Measurements from ENCODE around the gene PLA2G3. TPM values are rescaled to one million over a fixed set of nuclear protein-coding genes. Genes with fewer than 3 reads are reported as not detected.

PLA2G3 gene
- polyA plus RNA-seq, 1 donor (not counting 4 experiments of a cell fraction or from before 2014, with no cell fraction given): 0.38 TPM

GRCh38 chr22:31121403-31121802 is 18.9 kb downstream of the PLA2G3 start:
- H3K4me2 ChIP-seq (ENCODE audit: control insufficient read depth, extremely low read depth, insufficient read depth, low read depth, low read length): no peak overlapping the region
- DNase-seq (ENCODE audit: low read depth, low spot score): no peak
- H3K9me1 ChIP-seq (ENCODE audit: control insufficient read depth, extremely low read depth, insufficient read depth, low read length): no peaks in the 10 kb centered on the region
- peaks cover 8% of the 10 kb centered on the region for H3K4me1 ChIP-seq (ENCODE audit: control insufficient read depth, extremely low read depth, insufficient read depth, low read length)
- H3K9me3 ChIP-seq (ENCODE audit: control insufficient read depth, low read depth, low read length): no peaks in the 10 kb centered on the region
- H3K4me3 ChIP-seq (ENCODE audit: control insufficient read depth in 2 of 3, extremely low read depth in 1 of 3, insufficient read depth in 2 of 3, low read depth in 1 of 3, low read length in 3 of 3): no peak overlapping the region
- H3K79me2 ChIP-seq (ENCODE audit: control insufficient read depth, insufficient read depth, low read length): no peaks in the 10 kb centered on the region
- H3K36me3 ChIP-seq (ENCODE audit: control insufficient read depth in 2 of 2, extremely low read depth in 1 of 2, insufficient read depth in 2 of 2, low read length in 2 of 2): no peaks in the 10 kb centered on the region
- no peak overlapping the region for H2AFZ ChIP-seq (ENCODE audit: control insufficient read depth, low read length)
- H4K20me1 ChIP-seq (ENCODE audit: control insufficient read depth, extremely low read depth, insufficient read depth, low read length): no peaks in the 10 kb centered on the region
- no peak overlapping the region for H3K9ac ChIP-seq (ENCODE audit: control insufficient read depth, extremely low read depth, insufficient read depth, low read length)
- H3K27ac ChIP-seq (ENCODE audit: control insufficient read depth, insufficient read depth, low read length): no peak overlapping the region
- no peak for FAIRE-seq
- TF ChIP-seq EZH2 (IDR thresholded peaks at IDR 0.05; ENCODE audit: low read length) (no peak), CTCF (optimal IDR thresholded peaks at IDR 0.05 in 1 of 3, IDR thresholded peaks at IDR 0.05 in 1 of 3, conservative IDR thresholded peaks at IDR 0.05 in 1 of 3; ENCODE audit: extremely low read depth in 1 of 3, insufficient read depth in 2 of 3, low read length in 3 of 3) (no peak)
- peaks cover 17% of the 10 kb centered on the region for H3K27me3 ChIP-seq (ENCODE audit: control insufficient read depth, extremely low read depth, insufficient read depth, low read length)
- dilution Hi-C loops (cut with MboI; ENCODE audit: extremely low pct_ligation_motif_present, low sequenced_read_pairs): no loop called here

GRCh38 chr22:31120642-31121041 is 19.7 kb downstream of the PLA2G3 start:
- Histone ChIP-seq H3K4me1 (ENCODE audit: control insufficient read depth, extremely low read depth, insufficient read depth, low read length) (peaks cover 8% of the 10 kb centered on the region), H3K4me2 (ENCODE audit: control insufficient read depth, extremely low read depth, insufficient read depth, low read depth, low read length) (no peak overlapping the region), H3K36me3 (ENCODE audit: control insufficient read depth in 2 of 2, extremely low read depth in 1 of 2, insufficient read depth in 2 of 2, low read length in 2 of 2) (no peaks in the 10 kb centered on the region), H3K9me3 (ENCODE audit: control insufficient read depth, low read depth, low read length) (no peaks in the 10 kb centered on the region), H2AFZ (ENCODE audit: control insufficient read depth, low read length) (no peak overlapping the region), H3K9ac (ENCODE audit: control insufficient read depth, extremely low read depth, insufficient read depth, low read length) (no peak overlapping the region), H3K79me2 (ENCODE audit: control insufficient read depth, insufficient read depth, low read length) (no peaks in the 10 kb centered on the region), H3K27ac (ENCODE audit: control insufficient read depth, insufficient read depth, low read length) (no peak overlapping the region), H3K4me3 (ENCODE audit: control insufficient read depth in 2 of 3, extremely low read depth in 1 of 3, insufficient read depth in 2 of 3, low read depth in 1 of 3, low read length in 3 of 3) (no peak overlapping the region), H4K20me1 (ENCODE audit: control insufficient read depth, extremely low read depth, insufficient read depth, low read length) (no peaks in the 10 kb centered on the region), H3K9me1 (ENCODE audit: control insufficient read depth, extremely low read depth, insufficient read depth, low read length) (no peaks in the 10 kb centered on the region), H3K27me3 (ENCODE audit: control insufficient read depth, extremely low read depth, insufficient read depth, low read length) (peaks cover 17% of the 10 kb centered on the region)
- no peak for FAIRE-seq
- no peak for DNase-seq (ENCODE audit: low read depth, low spot score)
- no peak for TF ChIP-seq EZH2 (IDR thresholded peaks at IDR 0.05; ENCODE audit: low read length)
- TF ChIP-seq CTCF (optimal IDR thresholded peaks at IDR 0.05 in 1 of 3, IDR thresholded peaks at IDR 0.05 in 1 of 3, conservative IDR thresholded peaks at IDR 0.05 in 1 of 3; ENCODE audit: extremely low read depth in 1 of 3, insufficient read depth in 2 of 3, low read length in 3 of 3): no peak
- dilution Hi-C loops (cut with MboI; ENCODE audit: extremely low pct_ligation_motif_present, low sequenced_read_pairs): no loop called here
